MM.1S (cell line): ENCODE results near the gene NOS3.

ENCODE experiments used
- EZH2 ChIP-seq: fragments of 300-600 bp; sonication (generic); optimal IDR thresholded peaks from 2 replicates; pipeline ENCODE3; 2017; ENCODE audit warnings: low read depth, mild to moderate bottlenecking, antibody characterized with exemption, low read length, mixed read lengths
- TF ChIP-seq, protein P1 (sequence below): fragments of 300-600 bp; sonication (generic); IDR thresholded peaks from 2 replicates; pipeline ENCODE4 v1.5.1; 2016; ENCODE audit warnings: antibody characterized with exemption, low read length, mixed read lengths

DNA sequence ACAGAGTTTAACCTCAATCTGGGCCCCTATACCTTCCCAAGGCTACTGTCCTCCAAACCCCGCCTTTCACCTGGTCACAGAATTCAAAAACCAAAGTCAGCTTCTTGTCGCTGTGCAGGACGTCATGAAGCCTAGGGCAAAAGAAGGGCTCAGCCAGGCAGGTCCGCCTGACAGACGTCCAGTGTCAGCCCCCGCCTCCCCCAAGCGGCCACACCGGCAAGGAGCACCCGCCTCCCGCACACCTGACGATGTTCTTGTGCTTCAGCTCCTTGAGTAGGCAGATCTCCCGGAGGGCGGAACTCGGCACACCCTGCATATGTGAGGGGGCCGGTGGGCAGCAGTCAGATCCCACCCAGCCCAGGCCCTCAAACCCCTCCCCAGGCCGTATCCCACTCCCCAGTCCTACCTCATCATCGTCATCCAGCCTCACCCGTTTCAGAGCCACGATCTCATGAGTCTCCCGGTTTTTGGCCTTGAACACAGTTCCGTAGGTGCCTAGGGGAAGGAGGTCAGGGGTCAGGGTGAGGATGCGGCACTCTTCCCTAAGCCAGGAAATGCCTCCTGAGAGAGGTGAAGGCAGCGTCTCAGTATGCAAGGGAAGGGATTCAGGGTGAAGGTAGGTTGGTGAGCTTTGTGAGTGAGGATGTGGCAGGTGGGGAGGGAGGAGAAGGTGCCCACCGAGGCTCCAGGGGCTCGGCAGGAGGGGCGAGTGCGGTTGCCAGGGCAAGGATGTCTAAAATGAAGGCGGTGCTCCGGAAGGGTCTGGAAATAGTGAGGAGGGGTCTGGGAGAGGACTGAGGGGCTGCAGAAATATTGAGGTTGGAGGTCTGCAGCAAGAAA is 66.1 kb downstream of the NOS3 start:
- TF ChIP-seq, protein P1, sequence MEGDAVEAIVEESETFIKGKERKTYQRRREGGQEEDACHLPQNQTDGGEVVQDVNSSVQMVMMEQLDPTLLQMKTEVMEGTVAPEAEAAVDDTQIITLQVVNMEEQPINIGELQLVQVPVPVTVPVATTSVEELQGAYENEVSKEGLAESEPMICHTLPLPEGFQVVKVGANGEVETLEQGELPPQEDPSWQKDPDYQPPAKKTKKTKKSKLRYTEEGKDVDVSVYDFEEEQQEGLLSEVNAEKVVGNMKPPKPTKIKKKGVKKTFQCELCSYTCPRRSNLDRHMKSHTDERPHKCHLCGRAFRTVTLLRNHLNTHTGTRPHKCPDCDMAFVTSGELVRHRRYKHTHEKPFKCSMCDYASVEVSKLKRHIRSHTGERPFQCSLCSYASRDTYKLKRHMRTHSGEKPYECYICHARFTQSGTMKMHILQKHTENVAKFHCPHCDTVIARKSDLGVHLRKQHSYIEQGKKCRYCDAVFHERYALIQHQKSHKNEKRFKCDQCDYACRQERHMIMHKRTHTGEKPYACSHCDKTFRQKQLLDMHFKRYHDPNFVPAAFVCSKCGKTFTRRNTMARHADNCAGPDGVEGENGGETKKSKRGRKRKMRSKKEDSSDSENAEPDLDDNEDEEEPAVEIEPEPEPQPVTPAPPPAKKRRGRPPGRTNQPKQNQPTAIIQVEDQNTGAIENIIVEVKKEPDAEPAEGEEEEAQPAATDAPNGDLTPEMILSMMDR, result no peak
- no peak for TF ChIP-seq EZH2
